K562 (cell line): Measurements from ENCODE around the gene CNDP1. TPM values are rescaled to one million over a fixed set of nuclear protein-coding genes. Genes with fewer than 3 reads are reported as not detected.

Experiments used
- ATF1 ChIP-seq, 2 experiments: fragments of 450-650 bp in 1 of 2; IDR thresholded peaks; 2 replicates each; pipeline ENCODE4 v1.6.1; 2016; ENCODE audit warnings: missing compliant biosample characterization in 1 of 2, missing genetic modification characterization in 1 of 2
- CHD7 ChIP-seq: fragments of 200-600 bp; sonication (generic); IDR thresholded peaks from one replicate; pipeline ENCODE4 v1.6.1; 2012; ENCODE audit warnings: mild to moderate bottlenecking, low read depth, low read length, inconsistent platforms
- ESRRB ChIP-seq: fragments of 250-450 bp; sonication (Bioruptor Pico); IDR thresholded peaks from 2 replicates; pipeline ENCODE4 v1.5.0; 2020; ENCODE audit warnings: mild to moderate bottlenecking, moderate library complexity, borderline replicate concordance
- HOXB6 ChIP-seq: fragments of 250-450 bp; sonication (Bioruptor Pico); IDR thresholded peaks from 2 replicates; pipeline ENCODE4 v1.5.1; 2022; ENCODE audit warnings: mild to moderate bottlenecking, borderline replicate concordance
- L3MBTL2 ChIP-seq: fragments of 450-650 bp; IDR thresholded peaks from 2 replicates; pipeline ENCODE4 v1.6.1; 2016; ENCODE audit warnings: mild to moderate bottlenecking, moderate library complexity
- MED1 ChIP-seq: sonication (generic); formaldehyde crosslinking; IDR thresholded peaks from 2 replicates; pipeline ENCODE4 v1.8.1; 2023; ENCODE audit warnings: missing genetic modification reagents, borderline replicate concordance
- MTA3 ChIP-seq: fragments of 450-650 bp; formaldehyde crosslinking; IDR thresholded peaks from 2 replicates; pipeline ENCODE4 v1.6.1; 2017; ENCODE audit warnings: mild to moderate bottlenecking, borderline replicate concordance
- MXD1 ChIP-seq: fragments of 250-450 bp; sonication (Bioruptor Pico); IDR thresholded peaks from 2 replicates; pipeline ENCODE4 v1.8.0; 2021; ENCODE audit warnings: borderline replicate concordance, mild to moderate bottlenecking, moderate library complexity; ENCODE audit not compliant: poor library complexity, severe bottlenecking
- NFATC3 ChIP-seq: fragments of 450-650 bp; IDR thresholded peaks from 2 replicates; pipeline ENCODE4 v1.6.1; 2017; ENCODE audit warnings: mild to moderate bottlenecking
- NR3C1 ChIP-seq: sonication (generic); formaldehyde crosslinking; IDR thresholded peaks from 2 replicates; pipeline ENCODE4 v1.8.1; 2022; ENCODE audit warnings: missing genetic modification reagents
- PTBP1 ChIP-seq: fragments of 200-400 bp; formaldehyde crosslinking; IDR thresholded peaks from 2 replicates; pipeline ENCODE4 v1.6.1; 2017; ENCODE audit warnings: low read depth, low read length
- SIN3A ChIP-seq, 2 experiments: fragments of 150-350 bp in 1 of 2; IDR thresholded peaks; 2 replicates each; pipeline ENCODE4 v1.6.1; 2011 to 2016; ENCODE audit warnings: borderline replicate concordance in 2 of 2, low read depth in 2 of 2, low read length in 2 of 2, mild to moderate bottlenecking in 2 of 2, moderate library complexity in 2 of 2; ENCODE audit not compliant: control insufficient read depth in 1 of 2
- SMARCA4 ChIP-seq: fragments of 450-650 bp; IDR thresholded peaks from 2 replicates; pipeline ENCODE4 v1.6.1; 2016
- TEAD2 ChIP-seq: fragments of 450-650 bp; IDR thresholded peaks from 2 replicates; pipeline ENCODE4 v1.6.1; 2016; ENCODE audit warnings: missing genetic modification characterization, control low read depth, missing compliant biosample characterization
- ZNF143 ChIP-seq: sonication (generic); formaldehyde crosslinking; IDR thresholded peaks from 2 replicates; pipeline ENCODE4 v1.9.0; 2022; ENCODE audit warnings: mild to moderate bottlenecking, missing genetic modification reagents
- polyA plus RNA-seq, 8 experiments: library from polyadenylated mRNA; depleted of rRNA in 4 of 8; stranded (reverse) in 5 of 8; unstranded in 3 of 8; fragments of >200 nt; fragmentation: Nextera tagmentation in 2 of 8; fragmentation: Illumina TruSeq in 1 of 8; extraction: Ambion mirVana in 2 of 8; extraction: Trizol in 1 of 8; gene quantifications; 2 replicates each; pipeline versions ENCODE4 v1.2.1 to v1.2.3, GENCODE V29; 2011 to 2014; ENCODE audit warnings: inconsistent platforms in 1 of 8, missing spikeins in 1 of 8
- total RNA-seq, 7 experiments: library from RNA; depleted of rRNA in 6 of 7; stranded (reverse); fragments of >200 nt in 6 of 7; fragmentation: Illumina TruSeq in 2 of 7; extraction: Trizol in 2 of 7; gene quantifications; 2 replicates each; pipeline versions ENCODE4 v1.2.1 to v1.2.3, GENCODE V29; 2011 to 2021; ENCODE audit warnings: low replicate concordance in 1 of 7

Gene CNDP1
- total and polyA plus RNA-seq, 9 of the 15 experiments (the other 6 are each of a cell fraction or from before 2014, with no cell fraction given): not detected

- no peak for TF ChIP-seq CHD7
- peak; percentile 90 for TF ChIP-seq L3MBTL2
- no peak for TF ChIP-seq HOXB6 (CRISPR knock-in tag)
- no peak for TF ChIP-seq SMARCA4
- TF ChIP-seq ATF1 (CRISPR knock-in tag; IDR thresholded peaks at IDR 0.05): no peak
- 0 out of 2 replicates have a peak, but pooled peaks have one; percentile 47 for TF ChIP-seq ATF1 (tag; IDR thresholded peaks at IDR 0.05)
- TF ChIP-seq ZNF143 (CRISPR knock-in tag): no peak
- no peak for TF ChIP-seq MXD1
- TF ChIP-seq NFATC3: no peak
- TF ChIP-seq MED1 (CRISPR knock-in tag): no peak
- no peak for TF ChIP-seq NR3C1 (CRISPR knock-in tag)
- no peak for TF ChIP-seq PTBP1
- TF ChIP-seq ESRRB (CRISPR knock-in tag): no peak
- TF ChIP-seq SIN3A (IDR thresholded peaks at IDR 0.05; ENCODE audit: borderline replicate concordance in 2 of 2, control insufficient read depth in 1 of 2, low read depth in 2 of 2, low read length in 2 of 2): no peak
- TF ChIP-seq MTA3: peak; percentile 66; the same call in 1 of the 2 replicates
- no peak for TF ChIP-seq TEAD2 (tag)
Observed at GRCh38 chr18:74597034-74597661, 62.8 kb downstream of the CNDP1 start (continued).
